Tibial nerve (tissue), 4 donors: ENCODE results near the gene THSD7B. TPM values are rescaled to one million over a fixed set of nuclear protein-coding genes. Genes with fewer than 3 reads are reported as not detected.
"Not testable (repeated sequence)": the region's sequence is repeated elsewhere in the genome, so short reads cannot be mapped to it uniquely, and the experiment has no call there.

Source experiments
- DNase-seq, 2 donors: peaks; one replicate each; pipeline ENCODE4 v3.0.0-alpha.2; 2019; ENCODE audit warnings: low spot score in 2 of 2
- H3K27ac ChIP-seq, 4 donors: fragments of 200-600 bp; sonication (generic) in 3 of 4; one replicate each; pipeline ENCODE4 v1.5.1; 2017 to 2019; ENCODE audit warnings: mild to moderate bottlenecking in 1 of 4
- H3K27me3 ChIP-seq, 2 donors: fragments of 200-600 bp; sonication (generic) in 1 of 2; one replicate each; pipeline versions ENCODE4 v1.5.1 to v1.6.0; 2017 to 2019
- H3K36me3 ChIP-seq, 3 donors: fragments of 200-600 bp; sonication (generic); one replicate each; pipeline ENCODE4 v1.5.1; 2018 to 2019
- H3K4me1 ChIP-seq, 4 donors: fragments of 200-600 bp; sonication (generic) in 3 of 4; one replicate each; pipeline ENCODE4 v1.5.1; 2017 to 2019
- H3K4me3 ChIP-seq, 4 donors: fragments of 200-600 bp; sonication (generic) in 3 of 4; one replicate each; pipeline ENCODE4 v1.5.1; 2017 to 2019; ENCODE audit warnings: mild to moderate bottlenecking in 1 of 4, moderate library complexity in 1 of 4
- H3K9me3 ChIP-seq, 4 donors: fragments of 200-600 bp; sonication (generic) in 3 of 4; one replicate each; pipeline ENCODE4 v1.5.1; 2017 to 2019
- CTCF ChIP-seq, 5 experiments: fragments of 200-600 bp in 3 of 5; fragments of 450-650 bp in 2 of 5; sonication (generic) in 3 of 5; IDR thresholded peaks; one replicate each; pipeline ENCODE4 v1.5.1; 2016 to 2019; ENCODE audit warnings: antibody characterized with exemption in 5 of 5, mild to moderate bottlenecking in 3 of 5, moderate library complexity in 2 of 5
- EP300 ChIP-seq, 2 donors: sonication (generic); formaldehyde crosslinking; IDR thresholded peaks; one replicate each; pipeline ENCODE4 v1.6.1; 2017; ENCODE audit warnings: antibody characterized with exemption in 2 of 2, mild to moderate bottlenecking in 1 of 2
- POLR2A ChIP-seq, 2 donors: fragments of 450-650 bp; IDR thresholded peaks; one replicate each; pipeline ENCODE4 v1.6.1; 2017; ENCODE audit warnings: antibody characterized with exemption in 2 of 2, mild to moderate bottlenecking in 2 of 2, moderate library complexity in 2 of 2
- WGBS, 2 donors: methylation state at CpG; one replicate each; pipeline ENCODE4 v1.1.5; 2018; 5-methylcytosine and 5-hydroxymethylcytosine counted together
- total RNA-seq, 4 donors: library from RNA; depleted of rRNA; stranded (reverse); fragments of >200 nt; gene quantifications; one replicate each; pipeline ENCODE4 v1.1.0, GENCODE V29; 2016

THSD7B gene
- total RNA-seq, 4 donors from 2014 or later: 1.5 to 13.8 (median 6.7) TPM

GRCh38 chr2:136741471-136741870, 23.9 kb upstream of the THSD7B start:
- TF ChIP-seq CTCF (IDR thresholded peaks at IDR 0.05) (no peak), POLR2A (IDR thresholded peaks at IDR 0.05) (no peak), EP300 (IDR thresholded peaks at IDR 0.05) (no peak)

GRCh38 chr2:136750065-136750464, 15.3 kb upstream of the THSD7B start:
- WGBS, 2 donors: 69 to 75% methylated on average over 2 of the region's 2 CpGs
- TF ChIP-seq EP300 (IDR thresholded peaks at IDR 0.05) (no peak), POLR2A (IDR thresholded peaks at IDR 0.05) (no peak)
- H3K9me3 ChIP-seq: no peaks in the 10 kb centered on the region
- no peaks in the 10 kb centered on the region for H3K36me3 ChIP-seq
- no peak overlapping the region for H3K27ac ChIP-seq
- no peaks in the 10 kb centered on the region for H3K4me1 ChIP-seq
- no peak for DNase-seq
- no peak overlapping the region for H3K4me3 ChIP-seq
- no peaks in the 10 kb centered on the region for H3K27me3 ChIP-seq

More at GRCh38 chr2:136741471-136741870, 23.9 kb upstream of the THSD7B start:
- H3K27ac ChIP-seq: no peak overlapping the region
- no peak for DNase-seq
- H3K27me3 ChIP-seq: no peaks in the 10 kb centered on the region
- H3K4me3 ChIP-seq: no peak overlapping the region
- WGBS, 2 donors: 43 to 45% methylated on average over 2 of the region's 2 CpGs
- no peaks in the 10 kb centered on the region for H3K4me1 ChIP-seq
- no peaks in the 10 kb centered on the region for H3K9me3 ChIP-seq
- H3K36me3 ChIP-seq: no peaks in the 10 kb centered on the region

GRCh38 chr2:136751406-136751805, 13.9 kb upstream of the THSD7B start:
- no peaks in the 10 kb centered on the region for H3K9me3 ChIP-seq
- H3K27me3 ChIP-seq: no peaks in the 10 kb centered on the region
- no peak for TF ChIP-seq EP300 (IDR thresholded peaks at IDR 0.05)
- no peak for TF ChIP-seq CTCF (IDR thresholded peaks at IDR 0.05)
- TF ChIP-seq POLR2A (IDR thresholded peaks at IDR 0.05): no peak
- DNase-seq: no peak
- H3K27ac ChIP-seq: no peak overlapping the region
- WGBS, 2 donors: 44 to 45% methylated on average over 2 of the region's 2 CpGs
- H3K36me3 ChIP-seq: no peaks in the 10 kb centered on the region
- no peaks in the 10 kb centered on the region for H3K4me1 ChIP-seq
- H3K4me3 ChIP-seq: no peak overlapping the region

- WGBS, 2 donors: 89 to 93% methylated on average over 15 to 21 of the region's 22 CpGs
- not testable (repeated sequence) for H3K4me1 ChIP-seq, DNase-seq, H3K36me3 ChIP-seq, H3K9me3 ChIP-seq, H3K27me3 ChIP-seq, H3K27ac ChIP-seq, H3K4me3 ChIP-seq
Measured at GRCh38 chr2:136758504-136758903, 6.8 kb upstream of the THSD7B start.

GRCh38 chr2:136764452-136765255, 691 bp upstream of the THSD7B start:
- H3K36me3 ChIP-seq: no peaks in the 10 kb centered on the region
- 2 to 3% methylated on average over 47 of the region's 47 CpGs for WGBS, 2 donors
- H3K27ac ChIP-seq: no peak overlapping the region
- H3K4me1 ChIP-seq: peaks cover 0 to 35% (median 5%) of the 10 kb centered on the region in 4 donors
- TF ChIP-seq EP300 (IDR thresholded peaks at IDR 0.05) (no peak), CTCF (IDR thresholded peaks at IDR 0.05) (no peak), POLR2A (IDR thresholded peaks at IDR 0.05) (no peak)
- no peak for DNase-seq
- peaks cover 0 to 32% of the 10 kb centered on the region in 2 donors for H3K27me3 ChIP-seq
- peak overlapping the region; percentile 28 to 66 (median 36) for H3K4me3 ChIP-seq
- H3K9me3 ChIP-seq: no peaks in the 10 kb centered on the region

- TF ChIP-seq CTCF (IDR thresholded peaks at IDR 0.05) (no peak), EP300 (IDR thresholded peaks at IDR 0.05) (no peak), POLR2A (IDR thresholded peaks at IDR 0.05) (no peak)
- H3K36me3 ChIP-seq: no peaks in the 10 kb centered on the region
- peak overlapping the region; percentile 28 to 66 (median 36) for H3K4me3 ChIP-seq
- 0 to 1% methylated on average over 16 to 17 of the region's 17 CpGs for WGBS, 2 donors
- no peak for DNase-seq
- H3K27ac ChIP-seq: no peak overlapping the region
- H3K27me3 ChIP-seq: peaks cover 0 to 32% of the 10 kb centered on the region in 2 donors
- H3K4me1 ChIP-seq: peaks cover 0 to 35% (median 5%) of the 10 kb centered on the region in 4 donors
- H3K9me3 ChIP-seq: no peaks in the 10 kb centered on the region
Measured at GRCh38 chr2:136766073-136766404, 694 bp downstream of the THSD7B start.
